OCI-LY7 (cell line): ENCODE results near the gene TTBK1. TPM values are rescaled to one million over a fixed set of nuclear protein-coding genes. Genes with fewer than 3 reads are reported as not detected.

Experiments used
- small RNA-seq: library from RNA; depleted of rRNA; stranded (forward); fragments of <200 nt; gene quantifications from one replicate; pipeline ENCODE3, GENCODE V24; 2014
- total RNA-seq, 2 experiments: library from RNA; depleted of rRNA in 1 of 2; stranded (reverse); fragments of >200 nt in 1 of 2; shearing (Covaris generic) in 1 of 2; gene quantifications; 2 replicates each; pipeline ENCODE4 v1.2.3, GENCODE V29; 2014 to 2022

TTBK1 gene
- total RNA-seq, 2 experiments from 2014 or later: 0.35 to 1.7 TPM

Small RNAs within 50 kb of the gene (small RNA-seq; reads per million reads assigned to genes)
- gene RPL12P47: not detected

Other genes starting within 250 kb of the TTBK1 start
- gene MEA1, start 229.5 kb upstream of the TTBK1 start, total RNA-seq (2014; rRNA removed; shearing (Covaris generic)): 70.7 and 76.0 TPM in 2 replicates
- 59.1 and 67.9 TPM in 2 replicates for gene MEA1, start 229.5 kb upstream of the TTBK1 start, total RNA-seq (2022)
- 78.6 and 89.9 TPM in 2 replicates for gene KLHDC3, start 229.2 kb upstream of the TTBK1 start, total RNA-seq (2014; rRNA removed; shearing (Covaris generic))
- 91.4 and 99.6 TPM in 2 replicates for gene KLHDC3, start 229.2 kb upstream of the TTBK1 start, total RNA-seq (2022)
- 61.1 and 72.6 TPM in 2 replicates for gene RRP36, start 221.9 kb upstream of the TTBK1 start, total RNA-seq (2014; rRNA removed; shearing (Covaris generic))
- gene RRP36, start 221.9 kb upstream of the TTBK1 start, total RNA-seq (2022): 66.7 and 75.9 TPM in 2 replicates
- gene CUL7, start 189.6 kb upstream of the TTBK1 start, total RNA-seq (2014; rRNA removed; shearing (Covaris generic)): 14.1 and 16.9 TPM in 2 replicates
- gene CUL7, start 189.6 kb upstream of the TTBK1 start, total RNA-seq (2022): 14.9 and 18.6 TPM in 2 replicates
- gene MRPL2, start 184.0 kb upstream of the TTBK1 start, total RNA-seq (2014; rRNA removed; shearing (Covaris generic)): 25.8 and 31.8 TPM in 2 replicates
- 76.9 and 81.7 TPM in 2 replicates for gene MRPL2, start 184.0 kb upstream of the TTBK1 start, total RNA-seq (2022)
- 15.0 and 16.4 TPM in 2 replicates for gene KLC4, start 183.8 kb upstream of the TTBK1 start, total RNA-seq (2014; rRNA removed; shearing (Covaris generic))
- 22.5 and 25.2 TPM in 2 replicates for gene KLC4, start 183.8 kb upstream of the TTBK1 start, total RNA-seq (2022)
- gene PTK7, start 167.2 kb upstream of the TTBK1 start, total RNA-seq (2014; rRNA removed; shearing (Covaris generic)): 12.7 and 18.5 TPM in 2 replicates
- gene PTK7, start 167.2 kb upstream of the TTBK1 start, total RNA-seq (2022): 12.0 and 13.0 TPM in 2 replicates
- 17.6 and 22.8 TPM in 2 replicates for gene SRF, start 72.2 kb upstream of the TTBK1 start, total RNA-seq (2014; rRNA removed; shearing (Covaris generic))
- 23.1 and 24.2 TPM in 2 replicates for gene SRF, start 72.2 kb upstream of the TTBK1 start, total RNA-seq (2022)
- gene CUL9, start 61.3 kb upstream of the TTBK1 start, total RNA-seq (2014; rRNA removed; shearing (Covaris generic)): 27.4 and 37.0 TPM in 2 replicates
- 31.1 and 32.9 TPM in 2 replicates for gene CUL9, start 61.3 kb upstream of the TTBK1 start, total RNA-seq (2022)
- 111 and 126 TPM in 2 replicates for gene DNPH1, start 14.0 kb upstream of the TTBK1 start, total RNA-seq (2014; rRNA removed; shearing (Covaris generic))
- gene DNPH1, start 14.0 kb upstream of the TTBK1 start, total RNA-seq (2022): 58.7 and 65.5 TPM in 2 replicates
- not detected in 2 replicates for gene SLC22A7, start 54.8 kb downstream of the TTBK1 start, total RNA-seq (2014; rRNA removed; shearing (Covaris generic))
- gene SLC22A7, start 54.8 kb downstream of the TTBK1 start, total RNA-seq (2022): not detected in 2 replicates
- gene CRIP3, start 65.3 kb downstream of the TTBK1 start, total RNA-seq (2014; rRNA removed; shearing (Covaris generic)): 2.7 and 2.9 TPM in 2 replicates
- 1.7 TPM in 1 of 2 replicates, not detected in the other for gene CRIP3, start 65.3 kb downstream of the TTBK1 start, total RNA-seq (2022)
- gene ZNF318, start 126.2 kb downstream of the TTBK1 start, total RNA-seq (2014; rRNA removed; shearing (Covaris generic)): 12.8 and 15.7 TPM in 2 replicates
- 24.4 and 24.9 TPM in 2 replicates for gene ZNF318, start 126.2 kb downstream of the TTBK1 start, total RNA-seq (2022)
- gene ABCC10, start 184.1 kb downstream of the TTBK1 start, total RNA-seq (2014; rRNA removed; shearing (Covaris generic)): 11.4 and 12.4 TPM in 2 replicates
- gene ABCC10, start 184.1 kb downstream of the TTBK1 start, total RNA-seq (2022): 31.1 and 35.3 TPM in 2 replicates
- gene DLK2, start 212.1 kb downstream of the TTBK1 start, total RNA-seq (2014; rRNA removed; shearing (Covaris generic)): not detected in 2 replicates
- gene DLK2, start 212.1 kb downstream of the TTBK1 start, total RNA-seq (2022): not detected in 2 replicates
- gene TJAP1, start 234.1 kb downstream of the TTBK1 start, total RNA-seq (2014; rRNA removed; shearing (Covaris generic)): 16.7 and 22.0 TPM in 2 replicates
- gene TJAP1, start 234.1 kb downstream of the TTBK1 start, total RNA-seq (2022): 32.3 and 34.4 TPM in 2 replicates